HUDEP-2 (cell line): ENCODE data around the gene ELOVL5.
"Not testable (repeated sequence)": the region's sequence is repeated elsewhere in the genome, so short reads cannot be mapped to it uniquely, and the experiment has no call there.

ENCODE experiments used
- DNase-seq, 76 experiments: peaks; one replicate each; lab custom pipeline; 2025; ENCODE audit not compliant: unreplicated experiment in 76 of 76; lab: John Stamatoyannopoulos, UW

ELOVL5 gene

DNA sequence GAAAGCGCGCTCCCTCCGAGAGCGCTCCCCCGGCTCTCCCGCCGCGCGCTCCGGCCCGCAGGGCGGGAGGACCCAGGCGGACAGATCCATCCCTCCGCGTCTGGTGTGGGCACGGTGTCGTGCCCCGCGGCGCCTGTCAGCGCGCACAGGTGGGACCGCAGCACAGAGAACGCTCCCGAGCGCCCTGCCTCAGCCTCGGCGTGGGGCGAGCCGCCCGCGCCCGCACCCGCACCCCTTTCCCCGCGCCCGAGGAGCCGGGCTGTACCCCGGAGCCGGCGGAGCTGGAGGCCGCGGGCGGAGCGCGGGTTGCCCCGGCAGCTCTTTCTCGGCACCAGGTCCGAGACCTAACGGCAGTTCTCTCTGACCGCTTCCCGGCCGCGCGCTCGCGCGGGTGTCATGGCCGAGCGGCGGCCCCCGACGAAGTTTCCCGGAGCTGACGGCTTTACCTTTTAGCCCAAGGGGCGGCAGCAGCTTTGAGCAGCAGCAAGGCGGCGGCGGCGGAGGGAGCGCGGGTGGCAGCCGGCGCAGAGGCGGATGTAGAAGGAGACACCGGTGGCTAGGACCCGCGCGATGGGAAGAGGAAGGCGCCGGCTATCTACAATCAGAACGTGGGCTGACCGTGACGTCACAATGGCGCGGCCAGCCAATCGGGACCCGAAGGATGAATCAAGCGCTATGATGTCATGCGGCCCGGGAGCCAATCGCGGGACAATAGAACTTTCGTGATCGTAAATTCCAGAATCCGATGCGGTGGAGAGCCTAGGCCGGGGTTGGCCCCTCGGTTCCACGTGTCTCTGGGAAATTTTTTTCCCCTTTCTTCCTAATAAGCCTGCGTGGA, at the start of gene ELOVL5:
TSS of gene ELOVL5 (minus strand) at position 580 of the 838 bp plus-strand sequence. CDS start 53,251 bp downstream, outside the sequence.
- DNase-seq, result peak; percentile 34 to 99 (median 96)

DNA sequence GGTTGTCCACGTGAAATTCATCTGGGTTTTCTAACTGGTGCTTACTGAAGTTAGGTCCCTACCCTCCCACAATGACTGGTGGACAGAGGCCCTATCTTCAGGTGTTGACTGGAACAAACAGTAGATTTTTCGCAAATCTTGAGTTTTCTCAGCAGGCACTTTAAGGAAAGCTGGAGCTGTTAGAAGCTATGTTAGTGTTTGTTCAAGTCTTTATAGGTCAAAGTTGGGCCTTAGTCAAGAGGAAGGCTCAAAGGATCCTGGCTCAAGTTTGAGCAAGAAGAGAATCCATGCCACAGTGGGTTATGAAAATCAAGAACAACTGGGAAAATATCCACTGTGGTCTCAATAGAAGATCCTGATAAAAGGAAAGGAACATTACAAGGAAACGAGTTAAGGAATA, 48.5 kb upstream of the ELOVL5 start:
- DNase-seq, result no peak

- DNase-seq, result no peak
Observed at GRCh38 chr6:53395986-53396385, 47.2 kb upstream of the ELOVL5 start.

DNA sequence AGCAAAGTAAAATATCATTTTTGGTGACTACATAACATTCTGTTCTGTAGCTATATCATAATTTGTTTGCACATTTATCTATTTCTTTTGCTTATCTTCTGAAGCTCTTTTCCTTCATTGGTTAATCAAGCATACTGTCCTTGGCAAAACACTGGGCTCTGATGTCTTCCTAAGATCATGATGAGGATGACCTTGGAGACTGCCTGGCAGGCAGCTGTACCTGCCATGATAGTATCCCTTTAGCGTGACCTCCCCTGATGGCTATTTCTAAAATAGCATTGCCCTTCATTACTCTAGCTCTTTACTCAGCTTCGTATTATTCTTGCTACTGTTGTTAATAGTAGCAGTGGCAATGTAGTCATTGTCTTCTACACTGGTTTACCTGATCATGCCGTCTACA, 46.0 kb upstream of the ELOVL5 start:
- DNase-seq, result no peak

GRCh38 chr6:53391170-53391569, 42.4 kb upstream of the ELOVL5 start:
- no peak for DNase-seq

- no peak for DNase-seq
Observed at GRCh38 chr6:53390010-53390409, 41.3 kb upstream of the ELOVL5 start.

GRCh38 chr6:53388615-53389014, 39.9 kb upstream of the ELOVL5 start:
- DNase-seq, result not testable (repeated sequence)

GRCh38 chr6:53382421-53382820, 33.7 kb upstream of the ELOVL5 start:
- DNase-seq, result no peak

GRCh38 chr6:53378208-53378607, 29.5 kb upstream of the ELOVL5 start:
- DNase-seq, result no peak

DNA sequence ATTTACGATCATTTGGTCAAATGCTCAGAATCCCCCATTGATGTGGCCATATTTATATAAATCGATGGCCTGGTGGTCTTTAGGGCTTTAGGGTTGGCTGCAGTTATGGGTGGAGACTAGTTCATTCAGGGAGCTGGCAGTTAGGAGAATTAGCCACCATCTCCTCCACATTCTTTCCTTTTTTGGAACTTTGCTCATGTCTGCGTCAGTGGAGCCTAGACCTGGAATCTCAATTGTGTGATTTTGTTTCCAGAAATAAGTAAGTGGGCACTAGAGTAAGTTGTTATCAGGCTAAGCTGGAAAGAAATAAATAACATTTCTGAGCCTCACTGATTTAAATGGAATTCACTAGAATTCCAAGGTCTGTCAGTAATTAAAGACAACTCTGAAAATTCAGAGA, 29.0 kb upstream of the ELOVL5 start:
- no peak for DNase-seq

DNA sequence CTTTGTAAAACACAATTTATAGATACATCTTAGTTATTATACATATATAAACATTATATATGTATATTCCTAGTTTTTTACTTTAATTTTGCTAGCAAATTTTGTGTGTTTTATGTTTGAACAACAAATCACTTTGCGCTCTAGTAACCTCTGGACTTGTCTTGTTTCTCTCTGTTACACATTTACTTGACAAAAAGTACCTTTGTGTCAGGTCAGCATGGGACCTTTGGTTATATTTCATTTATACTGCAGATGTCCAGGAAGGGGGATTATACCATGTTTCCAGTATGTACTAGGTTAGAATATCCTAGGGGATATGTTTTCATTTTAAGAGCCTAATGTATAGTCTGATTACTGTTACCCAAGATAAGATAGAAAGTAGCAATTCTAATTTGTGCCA, 28.5 kb upstream of the ELOVL5 start:
- no peak for DNase-seq

DNA sequence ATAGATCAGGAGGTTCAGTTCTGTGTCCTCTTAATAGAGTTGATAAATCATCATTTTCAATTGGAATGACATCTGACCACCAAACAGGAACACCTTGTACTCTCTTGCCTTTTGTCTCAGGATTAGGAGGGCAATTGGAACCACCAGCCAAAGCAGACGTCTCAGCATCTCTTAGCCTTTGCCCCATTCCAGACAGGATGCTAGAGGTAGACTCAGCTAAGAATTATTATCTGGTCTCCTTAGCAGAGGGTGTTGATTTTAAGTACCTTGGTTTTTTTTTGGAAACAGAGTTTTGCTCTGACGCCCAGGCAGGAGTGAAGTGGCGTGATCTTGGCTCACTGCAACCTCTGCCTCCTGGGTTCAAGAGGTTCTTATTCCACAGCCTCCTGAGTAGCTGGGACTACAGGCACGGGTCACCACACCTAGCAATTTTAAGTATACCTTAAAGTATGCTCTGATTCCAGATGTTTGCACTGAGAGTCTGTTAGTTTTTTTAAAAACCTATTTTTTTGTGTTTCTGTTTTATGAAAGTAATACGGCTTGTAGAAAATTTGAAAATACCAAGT, 28.0 kb upstream of the ELOVL5 start:
- DNase-seq, result no peak

GRCh38 chr6:53375847-53376246, 27.1 kb upstream of the ELOVL5 start:
- DNase-seq, result no peak

DNA sequence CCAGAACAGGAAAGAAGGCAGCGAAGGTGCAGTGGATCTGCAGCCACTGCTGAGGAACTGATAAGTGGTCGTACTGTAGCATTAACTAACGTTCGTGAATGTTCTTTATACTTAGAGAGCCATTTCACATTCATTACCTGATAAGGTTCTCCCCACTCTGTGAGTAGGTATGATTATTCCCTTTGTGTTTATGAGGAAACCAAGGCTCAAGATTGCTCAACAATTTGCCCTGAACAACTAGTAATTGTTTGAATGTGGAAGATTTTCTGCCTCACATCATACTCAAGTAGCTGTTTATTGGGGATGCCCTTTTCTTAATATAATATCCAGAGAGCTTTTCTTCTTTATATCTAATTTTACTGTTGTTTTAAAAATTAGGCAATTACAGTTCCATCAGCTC, 24.9 kb upstream of the ELOVL5 start:
- DNase-seq, result no peak

DNA sequence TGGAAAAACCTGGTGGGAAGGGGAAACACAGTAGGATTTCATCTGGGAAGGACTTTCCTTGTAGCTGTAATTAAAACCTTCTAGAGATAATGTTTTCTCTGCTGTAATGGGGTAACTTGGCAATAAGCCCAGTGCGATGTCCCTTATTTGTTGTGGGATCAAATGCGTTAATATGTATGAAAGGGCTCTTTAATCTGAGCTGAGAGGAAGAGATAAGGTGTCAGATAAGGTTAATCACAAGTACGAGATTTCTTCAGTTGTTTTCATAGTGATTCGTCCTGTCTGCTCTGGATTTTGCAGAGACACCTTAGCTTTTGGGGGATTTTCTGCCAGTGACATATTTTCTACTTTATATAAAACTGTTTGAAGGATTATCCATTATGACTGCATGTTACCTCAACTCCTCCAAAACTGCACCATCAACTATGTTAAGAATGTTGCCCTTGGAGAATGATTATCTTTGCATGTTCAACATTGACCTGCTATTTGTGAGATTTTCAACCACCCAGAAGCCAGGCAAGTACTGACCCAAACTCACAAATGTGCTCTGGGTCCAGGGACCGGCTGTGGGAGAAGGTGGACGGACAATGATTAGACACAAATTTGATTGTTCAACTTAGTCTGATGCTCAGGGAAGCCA, 21.2 kb upstream of the ELOVL5 start:
- DNase-seq, result no peak

DNA sequence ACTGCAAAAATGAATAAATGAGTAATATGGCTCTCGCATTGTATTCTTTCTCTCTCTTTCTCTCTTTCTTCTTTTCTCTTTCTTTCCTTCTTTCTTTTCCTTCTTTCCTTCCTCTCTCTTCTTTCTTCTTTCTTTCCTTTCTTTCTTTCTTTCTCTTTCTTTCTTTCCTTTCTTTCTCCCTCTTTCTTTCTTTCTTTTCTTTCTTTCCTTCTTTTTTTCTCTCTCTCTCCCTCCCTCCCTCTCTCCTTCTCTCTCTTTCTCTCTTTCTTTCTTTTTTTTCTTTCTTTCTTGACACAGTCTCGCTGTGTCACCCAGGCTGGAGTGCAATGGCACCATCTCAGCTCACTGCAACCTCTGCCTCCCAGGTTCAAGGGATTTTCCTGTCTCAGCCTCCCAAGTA, 20.3 kb upstream of the ELOVL5 start:
- no peak for DNase-seq

DNA sequence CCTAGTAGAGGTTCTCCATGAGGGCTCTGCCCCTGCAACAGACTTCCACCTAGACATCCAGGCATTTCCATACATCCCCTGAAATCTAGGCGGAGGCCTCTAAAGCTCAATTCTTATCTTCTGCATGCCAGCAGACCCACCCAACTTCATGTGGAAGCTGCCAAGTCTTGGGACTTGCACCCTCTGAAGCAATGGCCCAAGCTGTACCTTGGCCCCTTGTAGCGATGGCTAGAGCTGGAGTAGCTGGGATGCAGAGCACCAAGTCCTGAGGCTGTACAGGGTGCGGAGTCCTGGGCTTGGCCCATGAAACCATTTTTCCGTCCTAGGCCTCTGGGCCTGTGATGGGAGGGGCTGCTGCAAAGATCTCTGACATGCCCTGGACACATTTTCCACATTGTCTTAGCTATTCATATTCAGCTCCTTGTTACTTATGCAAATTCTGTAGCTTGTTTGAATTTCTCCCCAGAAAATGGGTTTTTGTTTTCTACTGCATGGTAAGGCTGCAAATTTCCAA, 17.4 kb upstream of the ELOVL5 start:
- DNase-seq, result no peak

GRCh38 chr6:53363341-53364079, 14.8 kb upstream of the ELOVL5 start:
- DNase-seq, result no peak

DNA sequence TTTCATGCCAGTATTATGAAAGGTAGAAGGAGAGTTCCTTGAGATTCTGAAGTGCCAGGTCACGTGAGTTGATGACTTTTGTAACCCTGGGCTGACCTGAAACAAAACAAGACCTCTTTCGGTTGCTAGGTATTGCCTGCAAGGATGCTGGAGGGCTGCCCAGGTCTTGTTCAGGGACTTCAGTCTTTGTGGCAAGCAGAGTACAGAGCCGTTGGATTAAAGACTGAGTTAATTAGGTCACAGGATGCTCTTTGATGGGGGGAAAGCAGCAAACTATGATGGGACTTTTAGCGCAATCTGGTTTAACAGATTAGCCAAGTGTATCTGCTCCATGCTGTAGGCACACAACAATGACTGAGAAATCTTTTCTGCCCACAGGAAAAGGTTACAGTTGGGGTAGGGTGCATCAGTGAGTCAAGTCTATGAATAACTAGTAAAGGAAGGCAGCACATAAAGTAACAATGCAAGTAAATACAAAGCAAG, 12.8 kb upstream of the ELOVL5 start:
- peak in 6 of 76 experiments; percentile 12 to 52 (median 27) for DNase-seq

GRCh38 chr6:53360093-53360912, 11.6 kb upstream of the ELOVL5 start:
- DNase-seq, result peak in 1 of 76 experiments; percentile 20
